ENCODE measurements around the gene KCND3.

KCND3 gene

DNA sequence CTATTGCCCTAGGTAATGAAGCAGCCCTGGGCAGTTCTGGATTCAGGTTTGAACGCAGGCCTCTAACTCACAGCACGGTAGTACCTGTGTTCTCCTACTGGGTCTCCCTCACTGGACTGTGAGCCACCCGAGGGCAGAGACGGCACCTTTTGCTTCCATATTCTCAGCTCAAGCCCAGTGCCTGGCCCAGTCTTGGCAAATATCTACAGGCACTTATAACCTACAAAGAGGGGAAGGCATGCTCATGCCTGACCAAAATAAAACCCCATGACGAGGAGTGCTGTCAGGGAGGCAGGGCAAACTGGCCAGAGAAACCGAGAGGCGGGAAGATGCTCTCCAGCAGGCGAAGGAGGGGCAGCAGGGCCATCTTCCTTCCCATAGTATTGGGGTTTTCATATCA lies 142.6 kb downstream of the KCND3 start:
- peaks cover 8% of the 10 kb centered on the region for H3K27me3 ChIP-seq (ENCODE audit: insufficient read depth, poor library complexity, severe bottlenecking)
- ATAC-seq (ENCODE audit: low read depth) (no peak), DNase-seq (ENCODE audit: low spot score) (no peak)
- H3K4me1 ChIP-seq (ENCODE audit: insufficient read depth, poor library complexity, severe bottlenecking) = no peaks in the 10 kb centered on the region
- TF ChIP-seq, protein P1, sequence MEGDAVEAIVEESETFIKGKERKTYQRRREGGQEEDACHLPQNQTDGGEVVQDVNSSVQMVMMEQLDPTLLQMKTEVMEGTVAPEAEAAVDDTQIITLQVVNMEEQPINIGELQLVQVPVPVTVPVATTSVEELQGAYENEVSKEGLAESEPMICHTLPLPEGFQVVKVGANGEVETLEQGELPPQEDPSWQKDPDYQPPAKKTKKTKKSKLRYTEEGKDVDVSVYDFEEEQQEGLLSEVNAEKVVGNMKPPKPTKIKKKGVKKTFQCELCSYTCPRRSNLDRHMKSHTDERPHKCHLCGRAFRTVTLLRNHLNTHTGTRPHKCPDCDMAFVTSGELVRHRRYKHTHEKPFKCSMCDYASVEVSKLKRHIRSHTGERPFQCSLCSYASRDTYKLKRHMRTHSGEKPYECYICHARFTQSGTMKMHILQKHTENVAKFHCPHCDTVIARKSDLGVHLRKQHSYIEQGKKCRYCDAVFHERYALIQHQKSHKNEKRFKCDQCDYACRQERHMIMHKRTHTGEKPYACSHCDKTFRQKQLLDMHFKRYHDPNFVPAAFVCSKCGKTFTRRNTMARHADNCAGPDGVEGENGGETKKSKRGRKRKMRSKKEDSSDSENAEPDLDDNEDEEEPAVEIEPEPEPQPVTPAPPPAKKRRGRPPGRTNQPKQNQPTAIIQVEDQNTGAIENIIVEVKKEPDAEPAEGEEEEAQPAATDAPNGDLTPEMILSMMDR (IDR thresholded peaks at IDR 0.05; ENCODE audit: poor library complexity, severe bottlenecking) = no peak
- no peak overlapping the region for H3K4me3 ChIP-seq (ENCODE audit: severe bottlenecking)
- no peaks in the 10 kb centered on the region for H3K36me3 ChIP-seq (ENCODE audit: low read depth)
- H3K9me3 ChIP-seq (ENCODE audit: severe bottlenecking) = no peaks in the 10 kb centered on the region
- H3K27ac ChIP-seq (ENCODE audit: poor library complexity, severe bottlenecking) = no peak overlapping the region

DNA sequence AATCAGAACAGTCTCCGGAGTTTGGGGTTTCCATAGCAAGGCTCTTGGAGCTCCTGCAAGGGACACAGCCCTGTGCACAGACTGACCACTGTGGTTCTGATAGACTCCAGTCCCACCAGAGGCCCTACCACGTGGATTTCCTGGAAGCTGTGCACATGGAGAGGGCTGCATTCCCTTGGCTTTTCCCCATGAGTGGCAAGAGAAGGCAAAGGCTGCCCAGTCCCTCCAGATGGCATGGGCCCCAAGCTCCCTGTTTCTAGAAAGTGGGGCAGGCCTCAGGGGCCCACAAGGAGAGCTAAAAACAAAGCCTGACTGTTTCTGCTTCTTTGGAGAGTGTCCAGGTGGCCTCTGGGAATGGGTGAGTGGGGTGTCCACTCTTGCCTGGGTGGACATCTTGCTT lies 146.3 kb downstream of the KCND3 start:
- TF ChIP-seq, protein P1 (IDR thresholded peaks at IDR 0.05; ENCODE audit: poor library complexity, severe bottlenecking) = no peak
- Histone ChIP-seq H3K4me3 (ENCODE audit: severe bottlenecking) (no peak overlapping the region), H3K27me3 (ENCODE audit: insufficient read depth, poor library complexity, severe bottlenecking) (no peaks in the 10 kb centered on the region), H3K9me3 (ENCODE audit: severe bottlenecking) (no peaks in the 10 kb centered on the region), H3K4me1 (ENCODE audit: insufficient read depth, poor library complexity, severe bottlenecking) (no peaks in the 10 kb centered on the region), H3K27ac (ENCODE audit: poor library complexity, severe bottlenecking) (no peak overlapping the region), H3K36me3 (ENCODE audit: low read depth) (no peaks in the 10 kb centered on the region)
- no peak for DNase-seq (ENCODE audit: low spot score)
- ATAC-seq (ENCODE audit: low read depth) = no peak

DNA sequence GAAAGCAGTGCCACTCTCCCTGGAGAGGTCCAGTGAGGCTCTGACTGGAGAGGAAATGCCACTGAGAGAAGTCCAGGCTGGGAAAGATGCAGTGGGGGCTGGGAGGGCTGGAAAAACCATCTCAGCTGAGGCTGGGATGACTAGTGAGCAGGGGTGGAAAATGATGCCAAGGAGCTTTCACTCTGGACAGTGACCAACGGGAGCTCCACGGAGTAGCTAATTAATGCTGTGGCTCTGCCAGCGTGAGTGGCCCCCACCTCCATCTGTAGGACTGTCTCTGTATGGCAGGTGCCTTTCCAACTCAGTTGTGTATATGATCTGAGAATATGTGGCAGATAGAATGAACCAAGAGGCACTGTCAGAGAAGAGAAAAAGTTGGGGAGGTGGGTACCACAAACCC lies 147.1 kb downstream of the KCND3 start:
- Histone ChIP-seq H3K4me3 (ENCODE audit: severe bottlenecking) (no peak overlapping the region), H3K27me3 (ENCODE audit: insufficient read depth, poor library complexity, severe bottlenecking) (no peaks in the 10 kb centered on the region), H3K9me3 (ENCODE audit: severe bottlenecking) (no peaks in the 10 kb centered on the region), H3K27ac (ENCODE audit: poor library complexity, severe bottlenecking) (no peak overlapping the region), H3K36me3 (ENCODE audit: low read depth) (no peaks in the 10 kb centered on the region), H3K4me1 (ENCODE audit: insufficient read depth, poor library complexity, severe bottlenecking) (no peaks in the 10 kb centered on the region)
- DNase-seq (ENCODE audit: low spot score) (no peak), ATAC-seq (ENCODE audit: low read depth) (no peak)
- TF ChIP-seq, protein P1 (IDR thresholded peaks at IDR 0.05; ENCODE audit: poor library complexity, severe bottlenecking) = no peak

DNA sequence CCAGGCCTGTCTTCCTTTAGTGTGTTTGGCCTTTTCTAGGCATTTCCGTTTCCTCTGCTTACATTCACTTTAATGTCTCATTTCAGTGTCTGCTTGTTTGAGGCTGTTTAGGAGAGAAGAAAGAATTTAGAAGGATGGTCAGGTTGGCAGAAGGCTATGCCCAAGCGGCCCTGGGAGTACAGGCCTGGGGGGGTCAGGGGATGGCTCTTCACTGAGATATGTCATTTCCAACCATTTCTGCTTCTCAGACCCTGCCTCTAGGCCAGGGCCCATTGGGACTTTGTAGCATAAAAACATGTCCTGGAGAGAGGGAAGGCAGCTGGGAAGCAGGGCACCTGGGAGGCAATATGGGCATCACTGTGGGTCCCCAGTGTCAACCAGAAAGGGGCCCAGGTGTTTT lies 147.7 kb downstream of the KCND3 start:
- H3K27ac ChIP-seq (ENCODE audit: poor library complexity, severe bottlenecking) = no peak overlapping the region
- no peaks in the 10 kb centered on the region for H3K4me1 ChIP-seq (ENCODE audit: insufficient read depth, poor library complexity, severe bottlenecking)
- H3K27me3 ChIP-seq (ENCODE audit: insufficient read depth, poor library complexity, severe bottlenecking) = no peaks in the 10 kb centered on the region
- H3K36me3 ChIP-seq (ENCODE audit: low read depth) = no peaks in the 10 kb centered on the region
- TF ChIP-seq, protein P1 (IDR thresholded peaks at IDR 0.05; ENCODE audit: poor library complexity, severe bottlenecking) = no peak
- no peak overlapping the region for H3K4me3 ChIP-seq (ENCODE audit: severe bottlenecking)
- H3K9me3 ChIP-seq (ENCODE audit: severe bottlenecking) = no peaks in the 10 kb centered on the region
- DNase-seq (ENCODE audit: low spot score) (no peak), ATAC-seq (ENCODE audit: low read depth) (no peak)

DNA sequence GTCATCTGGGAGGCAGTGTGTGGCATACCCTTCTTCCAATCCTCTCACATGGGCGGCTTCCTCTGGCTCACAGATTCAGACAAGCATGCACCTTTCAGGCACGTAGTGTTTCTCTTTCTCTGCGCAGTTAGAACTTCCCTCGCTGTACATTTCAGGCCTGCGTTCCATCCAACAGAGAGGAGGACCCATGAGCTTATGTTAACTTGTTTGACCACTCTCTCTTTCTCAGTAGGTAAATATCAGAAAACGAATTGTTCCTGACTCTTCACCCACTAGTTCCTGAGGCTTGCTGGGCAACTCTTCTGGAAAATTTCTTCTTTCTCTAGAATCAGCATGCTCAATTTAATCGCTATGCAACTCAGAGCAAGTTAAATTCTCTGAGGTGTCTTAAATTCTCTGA lies 148.3 kb downstream of the KCND3 start:
- Histone ChIP-seq H3K36me3 (ENCODE audit: low read depth) (no peaks in the 10 kb centered on the region), H3K9me3 (ENCODE audit: severe bottlenecking) (no peaks in the 10 kb centered on the region), H3K27ac (ENCODE audit: poor library complexity, severe bottlenecking) (no peak overlapping the region), H3K27me3 (ENCODE audit: insufficient read depth, poor library complexity, severe bottlenecking) (no peaks in the 10 kb centered on the region), H3K4me3 (ENCODE audit: severe bottlenecking) (no peak overlapping the region), H3K4me1 (ENCODE audit: insufficient read depth, poor library complexity, severe bottlenecking) (no peaks in the 10 kb centered on the region)
- DNase-seq (ENCODE audit: low spot score) = no peak
- TF ChIP-seq, protein P1 (IDR thresholded peaks at IDR 0.05; ENCODE audit: poor library complexity, severe bottlenecking) = no peak
- ATAC-seq (ENCODE audit: low read depth) = no peak
